H1 (cell line): ENCODE results near the gene MOK. TPM values are rescaled to one million over a fixed set of nuclear protein-coding genes. Genes with fewer than 3 reads are reported as not detected.

Experiments
- CTCF ChIA-PET: fragments of 300-600 bp; sonication (Branson Sonifier 250); formaldehyde crosslinking; loops from one replicate; lab custom pipeline; 2021; ENCODE audit not compliant: partially characterized antibody; lab: Charles Lee
- POLR2A ChIA-PET: fragments of 300-600 bp; sonication (Branson Sonifier 250); formaldehyde crosslinking; loops from one replicate; lab custom pipeline; 2021; ENCODE audit warnings: inconsistent platforms; ENCODE audit not compliant: partially characterized antibody; lab: Charles Lee
- DNase-seq, 2 experiments: peaks; one replicate each; pipeline versions ENCODE4 v3.0.0 to v3.0.0-alpha.2; 2010 to 2022; ENCODE audit warnings: low spot score in 2 of 2, low read depth in 1 of 2, mixed read lengths in 1 of 2
- FAIRE-seq: peaks from 2 replicates; lab custom pipeline; 2011; peaks lifted over from hg19 to GRCh38; lab: Jason Lieb, UNC
- H2AFZ ChIP-seq: 2 replicates; pipeline ENCODE4 v1.8.1; 2012; ENCODE audit warnings: low read length, inconsistent platforms
- H2AK5ac ChIP-seq: 2 replicates; pipeline ENCODE4 v1.6.1; 2013; ENCODE audit warnings: low read depth, low read length
- H2BK120ac ChIP-seq: replicated peaks from 2 replicates; pipeline ENCODE3; 2013; ENCODE audit warnings: low read depth, low read length, inconsistent platforms
- H2BK12ac ChIP-seq: 2 replicates; pipeline ENCODE4 v1.6.1; 2013; ENCODE audit warnings: low read depth, low read length
- H2BK15ac ChIP-seq: 2 replicates; pipeline ENCODE4 v1.6.1; 2013; ENCODE audit warnings: low read length
- H2BK20ac ChIP-seq: 2 replicates; pipeline ENCODE4 v1.6.1; 2013; ENCODE audit warnings: low read length
- H2BK5ac ChIP-seq: 2 replicates; pipeline ENCODE4 v1.6.1; 2013; ENCODE audit warnings: low read depth, low read length
- H3K14ac ChIP-seq: 2 replicates; pipeline ENCODE4 v1.6.1; 2013; ENCODE audit warnings: inconsistent platforms; ENCODE audit not compliant: insufficient read length
- H3K18ac ChIP-seq: 2 replicates; pipeline ENCODE4 v1.6.1; 2013; ENCODE audit warnings: low read length; ENCODE audit errors: extremely low read depth
- H3K23ac ChIP-seq: 2 replicates; pipeline ENCODE4 v1.6.1; 2013; ENCODE audit warnings: inconsistent platforms; ENCODE audit not compliant: insufficient read length
- H3K23me2 ChIP-seq: 2 replicates; pipeline ENCODE4 v1.6.1; 2013; ENCODE audit warnings: low read depth, low read length
- H3K27ac ChIP-seq: 2 replicates; pipeline ENCODE4 v1.6.1; 2011; ENCODE audit warnings: low read depth, low read length, inconsistent platforms
- H3K27me3 ChIP-seq, 4 experiments: replicated peaks in 1 of 4; 1 replicate in 1 of 4; 2 replicates in 3 of 4; pipeline versions ENCODE4 v1.6.1 to v1.8.1; 2011 to 2013; ENCODE audit warnings: low read length in 3 of 4, mild to moderate bottlenecking in 3 of 4, inconsistent platforms in 2 of 4, mixed read lengths in 2 of 4, moderate library complexity in 1 of 4; ENCODE audit not compliant: control insufficient read depth in 3 of 4, insufficient read depth in 3 of 4; ENCODE audit errors: extremely low read depth in 1 of 4
- H3K36me3 ChIP-seq, 4 experiments: 2 replicates each; pipeline versions ENCODE4 v1.6.1 to v1.8.1; 2011 to 2013; ENCODE audit warnings: mild to moderate bottlenecking in 4 of 4, low read length in 3 of 4, moderate library complexity in 2 of 4, control low read depth in 1 of 4, inconsistent platforms in 1 of 4; ENCODE audit not compliant: insufficient read depth in 4 of 4, control insufficient read depth in 2 of 4
- H3K4ac ChIP-seq: replicated peaks from 2 replicates; pipeline ENCODE3; 2013; ENCODE audit warnings: low read length, low read depth, mixed read lengths, inconsistent platforms; ENCODE audit not compliant: insufficient read length
- H3K4me1 ChIP-seq, 4 experiments: replicated peaks in 1 of 4; 1 replicate in 1 of 4; 2 replicates in 3 of 4; pipeline versions ENCODE4 v1.6.1 to v1.8.1; 2011 to 2013; ENCODE audit warnings: low read length in 3 of 4, inconsistent platforms in 2 of 4, mixed read lengths in 1 of 4; ENCODE audit not compliant: insufficient read depth in 4 of 4, control insufficient read depth in 3 of 4
- H3K4me2 ChIP-seq, 2 experiments: 2 replicates each; pipeline versions ENCODE4 v1.6.1 to v1.8.1; 2011 to 2013; ENCODE audit warnings: low read depth in 2 of 2, low read length in 2 of 2, control low read depth in 1 of 2, inconsistent platforms in 1 of 2, mild to moderate bottlenecking in 1 of 2; ENCODE audit not compliant: insufficient read depth in 1 of 2
- H3K4me3 ChIP-seq, 4 experiments: fragments of 200-600, 300-600 bp in 1 of 4; sonication (generic), shearing (Covaris generic), sonication (Bioruptor Twin) in 1 of 4; 2 replicates each; pipeline versions ENCODE4 v1.5.1 to v1.8.1; 2011 to 2016; ENCODE audit warnings: low read length in 4 of 4, low read depth in 3 of 4, control low read depth in 2 of 4, inconsistent platforms in 2 of 4, mild to moderate bottlenecking in 2 of 4, mixed read lengths in 1 of 4, moderate library complexity in 1 of 4; ENCODE audit not compliant: insufficient read depth in 2 of 4; ENCODE audit errors: extremely low read depth in 1 of 4
- H3K56ac ChIP-seq: replicated peaks from 2 replicates; pipeline ENCODE3; 2013; ENCODE audit warnings: low read depth, mild to moderate bottlenecking, mixed read lengths, low read length, inconsistent platforms; ENCODE audit not compliant: insufficient read length
- H3K79me1 ChIP-seq: 2 replicates; pipeline ENCODE4 v1.6.1; 2013; ENCODE audit warnings: low read depth, low read length, control low read depth
- H3K79me2 ChIP-seq, 2 experiments: 2 replicates each; pipeline versions ENCODE4 v1.6.1 to v1.8.1; 2012 to 2013; ENCODE audit warnings: low read length in 2 of 2, mild to moderate bottlenecking in 2 of 2, inconsistent platforms in 1 of 2; ENCODE audit not compliant: insufficient read depth in 2 of 2, control insufficient read depth in 1 of 2
- H3K9ac ChIP-seq, 4 experiments: replicated peaks in 1 of 4; 1 replicate in 1 of 4; 2 replicates in 3 of 4; pipeline versions ENCODE4 v1.6.1 to v1.8.1; 2011 to 2013; ENCODE audit warnings: low read depth in 3 of 4, low read length in 3 of 4, control low read depth in 2 of 4, mild to moderate bottlenecking in 2 of 4, moderate library complexity in 2 of 4, inconsistent platforms in 1 of 4; ENCODE audit errors: extremely low read depth in 1 of 4
- H3K9me3 ChIP-seq, 2 experiments: 2 replicates each; pipeline versions ENCODE4 v1.6.1 to v1.8.1; 2012 to 2013; ENCODE audit warnings: mild to moderate bottlenecking in 2 of 2, moderate library complexity in 2 of 2, control low read depth in 1 of 2, inconsistent platforms in 1 of 2, low read depth in 1 of 2, low read length in 1 of 2, mixed read lengths in 1 of 2; ENCODE audit not compliant: insufficient read depth in 2 of 2
- H4K20me1 ChIP-seq, 2 experiments: replicated peaks in 1 of 2; 2 replicates each; pipeline versions ENCODE3 to v1.8.1; 2011 to 2013; ENCODE audit warnings: inconsistent platforms in 2 of 2, low read length in 2 of 2, mild to moderate bottlenecking in 1 of 2; ENCODE audit not compliant: insufficient read depth in 2 of 2, control insufficient read depth in 1 of 2
- H4K5ac ChIP-seq: 2 replicates; pipeline ENCODE4 v1.6.1; 2013; ENCODE audit warnings: low read length, low read depth, mixed read lengths, inconsistent platforms; ENCODE audit not compliant: insufficient read length
- H4K8ac ChIP-seq: 2 replicates; pipeline ENCODE4 v1.8.0; 2013; ENCODE audit warnings: mild to moderate bottlenecking, moderate library complexity, low read length, inconsistent platforms; ENCODE audit not compliant: insufficient read depth; ENCODE audit errors: extremely low read depth
- H4K91ac ChIP-seq: replicated peaks from 2 replicates; pipeline ENCODE3; 2013; ENCODE audit warnings: low read length, mixed read lengths, inconsistent platforms; ENCODE audit not compliant: insufficient read length
- CHD1 ChIP-seq: IDR thresholded peaks from 2 replicates; pipeline ENCODE4 v1.6.1; 2012; ENCODE audit warnings: low read depth, low read length, improper control_type of control experiment
- KDM5A ChIP-seq: fragments of 200-600 bp; IDR thresholded peaks from 2 replicates; pipeline ENCODE4 v1.7.1; 2012; ENCODE audit warnings: mild to moderate bottlenecking, low read length, inconsistent platforms, mixed read lengths
- MAX ChIP-seq: IDR thresholded peaks from 2 replicates; pipeline ENCODE4 v1.6.1; 2012; ENCODE audit warnings: inconsistent platforms
- RBBP5 ChIP-seq: IDR thresholded peaks from 2 replicates; pipeline ENCODE4 v1.7.1; 2012; ENCODE audit warnings: low read depth, mild to moderate bottlenecking, inconsistent platforms, low read length, moderate library complexity, borderline replicate concordance
- SP1 ChIP-seq: IDR thresholded peaks from 2 replicates; pipeline ENCODE4 v1.6.1; 2011; ENCODE audit warnings: low read depth, low read length
- SUZ12 ChIP-seq: fragments of 200-600 bp; sonication (generic); IDR thresholded peaks from 2 replicates; pipeline ENCODE4 v1.6.1; 2012; ENCODE audit warnings: mild to moderate bottlenecking, inconsistent platforms, low read length, moderate library complexity, mixed read lengths
- whole genome bisulfite sequencing, 2 experiments: shearing (Covaris generic) in 1 of 2; methylation state at CpG; one replicate each; pipeline versions ENCODE4 v1.1.6 to v1.1.7; 2013 to 2015; ENCODE audit warnings: low lambda C conversion rate in 2 of 2, mixed read lengths in 2 of 2, inconsistent platforms in 1 of 2, low coverage in 1 of 2, missing lambda C conversion rate in 1 of 2; ENCODE audit not compliant: insufficient replicate concordance in 2 of 2, insufficient coverage in 1 of 2, insufficient read length in 1 of 2; ENCODE audit errors: extremely low coverage in 1 of 2, missing lambda C conversion rate in 1 of 2; 5-methylcytosine and 5-hydroxymethylcytosine counted together
- polyA plus RNA-seq, 7 experiments: library from polyadenylated mRNA; depleted of rRNA in 3 of 7; stranded (reverse) in 5 of 7; unstranded in 2 of 7; fragments of >200 nt in 5 of 7; fragments of 200-250 nt in 2 of 7; gene quantifications; 1 replicate in 5 of 7; 2 replicates in 1 of 7; 4 replicates in 1 of 7; pipeline versions ENCODE4 v1.2.1 to v1.2.3, GENCODE V29; 2011 to 2013; ENCODE audit warnings: missing spikeins in 2 of 7, mixed read lengths in 2 of 7
- total RNA-seq: library from RNA; stranded (reverse); fragmentation: NEBNext Ultra II Directional; extraction: Animal tissue kit (Norgen Biotek cat#: 25700); gene quantifications from 2 replicates; pipeline ENCODE4 v1.2.1, GENCODE V29; 2021

The MOK gene
- total and polyA plus RNA-seq, 2 of the 8 experiments (the other 6 are each of a cell fraction or from before 2014, with no cell fraction given), result 2.1 to 2.5 TPM

- no peak overlapping the region for H2BK20ac ChIP-seq
- H2BK15ac ChIP-seq, result no peak overlapping the region
- H3K4me1 ChIP-seq, result peaks cover 0 to 12% (median 0%) of the 10 kb centered on the region in 4 experiments; a peak in 2 of 7 replicates
- no peak overlapping the region for H2AFZ ChIP-seq
- peak overlapping the region in 1 of 2 experiments; percentile 52; a peak in 1 of 4 replicates for H3K4me2 ChIP-seq
- H3K27me3 ChIP-seq, result no peaks in the 10 kb centered on the region
- ChIA-PET POLR2A (no interaction called here), CTCF (no interaction called here)
- WGBS, 2 experiments, result 78% methylated on average over 20 of the region's 25 CpGs; no CpG with 5 or more reads in 1 of the 2 experiments
- no peak overlapping the region for H3K4ac ChIP-seq
- H2AK5ac ChIP-seq, result no peak overlapping the region
- no peaks in the 10 kb centered on the region for H3K23me2 ChIP-seq
- no peak overlapping the region; a peak in 1 of 7 replicates for H3K9ac ChIP-seq
- H2BK120ac ChIP-seq, result no peak overlapping the region
- H3K79me1 ChIP-seq, result peaks cover 3% of the 10 kb centered on the region; the same call in 1 of the 2 replicates
- H4K8ac ChIP-seq, result no peak overlapping the region
- no peak overlapping the region for H3K4me3 ChIP-seq
- no peak overlapping the region for H2BK12ac ChIP-seq
- FAIRE-seq (no peak), DNase-seq (no peak)
- peak overlapping the region; percentile 4; the same call in 1 of the 2 replicates for H3K18ac ChIP-seq
- no peak overlapping the region for H3K23ac ChIP-seq
- H3K14ac ChIP-seq, result no peak overlapping the region
- no peak overlapping the region for H3K27ac ChIP-seq
- no peak for TF ChIP-seq SUZ12
- no peak for TF ChIP-seq CHD1
- TF ChIP-seq SP1, result no peak
- TF ChIP-seq RBBP5, result no peak
- peak; percentile 37; the same call in 1 of the 2 replicates for TF ChIP-seq MAX
- TF ChIP-seq KDM5A, result no peak
- H3K9me3 ChIP-seq, result no peaks in the 10 kb centered on the region
- no peak overlapping the region for H4K91ac ChIP-seq
- H4K20me1 ChIP-seq, result peaks cover 2 to 16% of the 10 kb centered on the region in 2 experiments
- H3K79me2 ChIP-seq, result peaks cover 0 to 6% of the 10 kb centered on the region in 2 experiments; a peak in 2 of 4 replicates
- H4K5ac ChIP-seq, result no peak overlapping the region
- H3K56ac ChIP-seq, result no peak overlapping the region
- peak overlapping the region; percentile 3; the same call in 1 of the 2 replicates for H2BK5ac ChIP-seq
- peaks cover 0 to 3% (median 0%) of the 10 kb centered on the region in 4 experiments; a peak in 2 of 8 replicates for H3K36me3 ChIP-seq
Measured at GRCh38 chr14:102210421-102211042, 94.4 kb downstream of the MOK start.
